ENCODE data around the gene GPR146. TPM values are rescaled to one million over a fixed set of nuclear protein-coding genes. Genes with fewer than 3 reads are reported as not detected.
"Not testable (repeated sequence)": the region's sequence is repeated elsewhere in the genome, so short reads cannot be mapped to it uniquely, and the experiment has no call there.

GPR146 gene
- total RNA-seq, 1 donor from 2014 or later: 0.79 TPM

DNA sequence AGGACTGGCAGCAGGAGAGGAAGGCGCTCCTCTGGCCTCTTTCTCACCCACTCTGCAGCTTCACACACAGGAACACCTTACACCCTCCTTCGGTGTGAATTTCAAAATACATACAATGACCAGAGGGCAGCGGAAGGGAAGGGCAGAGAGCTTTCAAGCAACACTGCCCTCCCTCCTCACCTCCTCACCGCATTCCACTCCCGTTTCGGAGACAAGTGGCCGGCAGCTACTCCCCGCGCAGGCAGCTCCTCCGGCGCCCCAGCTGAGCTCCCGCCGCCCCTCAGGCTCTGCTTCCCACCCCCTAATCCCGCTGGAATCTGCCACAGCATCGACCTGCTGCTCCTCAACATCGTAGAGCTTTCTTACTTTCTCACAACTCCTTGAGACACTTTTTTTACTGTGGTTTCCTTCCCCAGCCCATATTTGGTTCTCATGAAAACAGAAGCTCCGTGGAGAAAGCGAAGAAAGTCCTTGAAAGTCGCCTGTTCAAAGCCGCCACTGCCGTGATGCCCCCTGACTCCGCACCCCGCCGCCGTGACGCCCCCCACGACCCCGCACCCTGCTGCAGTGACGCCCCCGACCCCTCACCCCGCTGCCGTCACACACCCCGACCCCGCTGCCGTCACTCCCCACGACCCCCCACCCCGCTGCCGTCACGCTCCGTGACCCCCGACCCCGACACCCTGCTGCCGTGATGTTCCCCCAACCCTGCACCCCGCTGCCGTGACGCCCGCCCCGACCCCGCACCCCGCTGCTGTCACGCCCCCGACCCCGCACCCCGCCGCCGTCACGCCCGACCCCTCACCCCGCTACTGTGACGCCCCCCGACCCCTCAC is 29.0 kb downstream of the GPR146 start:
- peak; percentile 70 for DNase-seq (ENCODE audit: low spot score)
- Mint-ChIP-seq H3K27ac (peak overlapping the region; percentile 95), H3K9me3 (peaks cover 3% of the 10 kb centered on the region), H3K36me3 (no peaks in the 10 kb centered on the region), H3K4me3 (peak overlapping the region; percentile 55), H3K4me1 (peaks cover 28% of the 10 kb centered on the region), H3K27me3 (ENCODE audit: insufficient read depth, low read depth) (peaks cover 11% of the 10 kb centered on the region)
- peaks cover 7% of the 10 kb centered on the region for H3K4me1 ChIP-seq
- H3K36me3 ChIP-seq: no peaks in the 10 kb centered on the region
- H3K9ac ChIP-seq: no peak overlapping the region
- peak overlapping the region; percentile 6 for H3K4me2 ChIP-seq
- peaks cover 3% of the 10 kb centered on the region for H3K79me2 ChIP-seq (ENCODE audit: low read depth)
- no peak for TF ChIP-seq EZH2phosphoT487 (IDR thresholded peaks at IDR 0.05)
- no peak for TF ChIP-seq EZH2 (IDR thresholded peaks at IDR 0.05)
- H2AFZ ChIP-seq (replicated peaks): no peak overlapping the region
- peaks cover 11% of the 10 kb centered on the region for H3F3A ChIP-seq (ENCODE audit: low read depth)
- H3K27ac ChIP-seq: no peak overlapping the region
- no peaks in the 10 kb centered on the region for H3K27me3 ChIP-seq
- no peaks in the 10 kb centered on the region for H3K9me3 ChIP-seq (ENCODE audit: low read depth)
- peaks cover 6% of the 10 kb centered on the region for H4K20me1 ChIP-seq (ENCODE audit: low read depth)
- no peak overlapping the region for H3K4me3 ChIP-seq

DNA sequence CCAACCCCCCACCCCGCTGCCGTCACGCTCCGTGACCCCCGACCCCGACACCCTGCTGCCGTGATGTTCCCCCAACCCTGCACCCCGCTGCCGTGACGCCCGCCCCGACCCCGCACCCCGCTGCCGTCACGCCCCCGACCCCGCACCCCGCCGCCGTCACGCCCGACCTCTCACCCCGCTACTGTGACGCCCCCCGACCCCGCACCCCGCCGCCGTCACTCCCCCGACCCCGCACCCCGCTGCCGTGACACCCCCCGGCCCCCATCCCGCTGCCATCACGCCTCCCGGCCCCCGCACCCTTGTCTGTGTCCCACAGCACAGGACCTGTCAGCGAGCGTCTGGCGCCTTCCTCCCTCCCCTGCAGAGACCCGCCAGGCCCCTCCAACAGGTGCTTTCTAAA is 29.7 kb downstream of the GPR146 start:
- H3K4me1 Mint-ChIP-seq: peaks cover 28% of the 10 kb centered on the region
- H3K4me2 ChIP-seq; H3K4me1 ChIP-seq; H3K9ac ChIP-seq; H3K9me3 Mint-ChIP-seq; H3K27ac ChIP-seq; DNase-seq (ENCODE audit: low spot score); H3K36me3 Mint-ChIP-seq; H3K4me3 Mint-ChIP-seq; H3K27me3 ChIP-seq; H3K4me3 ChIP-seq; H2AFZ ChIP-seq (replicated peaks); H3K9me3 ChIP-seq (ENCODE audit: low read depth); H3K36me3 ChIP-seq; H3K79me2 ChIP-seq (ENCODE audit: low read depth): not testable (repeated sequence)
- H3F3A ChIP-seq (ENCODE audit: low read depth): peaks cover 11% of the 10 kb centered on the region
- peaks cover 11% of the 10 kb centered on the region for H3K27me3 Mint-ChIP-seq (ENCODE audit: insufficient read depth, low read depth)
- H3K27ac Mint-ChIP-seq: peak overlapping the region; percentile 94
- peaks cover 13% of the 10 kb centered on the region for H4K20me1 ChIP-seq (ENCODE audit: low read depth)

DNA sequence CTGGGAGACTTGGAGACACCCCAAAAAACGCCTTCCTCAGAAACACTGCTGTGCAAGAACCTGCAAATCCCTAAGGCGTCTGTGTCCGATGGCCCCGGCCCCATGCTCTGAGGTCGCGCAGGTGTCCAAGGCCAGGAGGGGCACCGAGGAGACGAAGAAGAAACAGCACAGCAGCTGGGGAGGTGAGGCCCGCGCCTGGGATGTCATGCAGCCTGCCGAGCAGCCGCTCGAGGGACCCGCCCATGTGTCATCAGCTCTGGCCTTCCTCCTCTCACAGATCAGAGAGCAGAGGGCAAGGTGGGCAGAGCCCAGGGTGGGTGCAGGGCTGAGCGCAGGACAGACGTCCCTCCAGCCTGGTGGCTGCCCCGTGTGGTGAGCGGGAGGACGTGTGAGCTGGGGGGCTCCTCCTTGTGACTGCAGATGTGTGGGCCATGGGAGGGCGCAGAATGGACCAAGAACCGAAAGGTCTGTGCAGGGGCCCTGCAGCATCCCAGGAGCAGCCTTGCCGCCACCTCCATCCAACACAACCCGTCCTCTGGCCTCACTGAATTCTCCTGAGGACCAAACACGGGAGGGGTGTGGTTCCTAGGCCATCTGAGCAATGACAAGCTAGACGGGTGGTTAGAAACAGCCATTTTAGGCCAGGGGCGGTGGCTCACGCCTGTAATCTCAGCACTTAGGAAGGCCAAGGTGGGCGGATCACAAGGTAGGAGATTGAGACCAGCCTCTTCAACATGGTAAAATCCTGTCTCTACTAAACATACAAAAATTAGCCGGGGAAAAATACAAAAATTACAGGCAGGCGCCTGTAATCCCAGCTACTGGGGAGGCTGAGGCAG is 30.5 kb downstream of the GPR146 start:
- Histone ChIP-seq H3K9me3 (ENCODE audit: low read depth) (no peaks in the 10 kb centered on the region), H4K20me1 (ENCODE audit: low read depth) (peaks cover 20% of the 10 kb centered on the region), H3K9ac (no peak overlapping the region), H3K27me3 (no peaks in the 10 kb centered on the region), H3K36me3 (no peaks in the 10 kb centered on the region), H3K27ac (no peak overlapping the region), H3K4me1 (peaks cover 7% of the 10 kb centered on the region), H2AFZ (replicated peaks) (no peak overlapping the region), H3K4me3 (no peak overlapping the region), H3F3A (ENCODE audit: low read depth) (peaks cover 11% of the 10 kb centered on the region), H3K4me2 (no peak overlapping the region), H3K79me2 (ENCODE audit: low read depth) (peaks cover 3% of the 10 kb centered on the region)
- DNase-seq (ENCODE audit: low spot score): no peak
- Mint-ChIP-seq H3K27me3 (ENCODE audit: insufficient read depth, low read depth) (peaks cover 11% of the 10 kb centered on the region), H3K4me3 (no peak overlapping the region), H3K9me3 (peaks cover 3% of the 10 kb centered on the region), H3K36me3 (no peaks in the 10 kb centered on the region), H3K4me1 (peaks cover 32% of the 10 kb centered on the region), H3K27ac (peak overlapping the region; percentile 94)
- TF ChIP-seq, protein P1, sequence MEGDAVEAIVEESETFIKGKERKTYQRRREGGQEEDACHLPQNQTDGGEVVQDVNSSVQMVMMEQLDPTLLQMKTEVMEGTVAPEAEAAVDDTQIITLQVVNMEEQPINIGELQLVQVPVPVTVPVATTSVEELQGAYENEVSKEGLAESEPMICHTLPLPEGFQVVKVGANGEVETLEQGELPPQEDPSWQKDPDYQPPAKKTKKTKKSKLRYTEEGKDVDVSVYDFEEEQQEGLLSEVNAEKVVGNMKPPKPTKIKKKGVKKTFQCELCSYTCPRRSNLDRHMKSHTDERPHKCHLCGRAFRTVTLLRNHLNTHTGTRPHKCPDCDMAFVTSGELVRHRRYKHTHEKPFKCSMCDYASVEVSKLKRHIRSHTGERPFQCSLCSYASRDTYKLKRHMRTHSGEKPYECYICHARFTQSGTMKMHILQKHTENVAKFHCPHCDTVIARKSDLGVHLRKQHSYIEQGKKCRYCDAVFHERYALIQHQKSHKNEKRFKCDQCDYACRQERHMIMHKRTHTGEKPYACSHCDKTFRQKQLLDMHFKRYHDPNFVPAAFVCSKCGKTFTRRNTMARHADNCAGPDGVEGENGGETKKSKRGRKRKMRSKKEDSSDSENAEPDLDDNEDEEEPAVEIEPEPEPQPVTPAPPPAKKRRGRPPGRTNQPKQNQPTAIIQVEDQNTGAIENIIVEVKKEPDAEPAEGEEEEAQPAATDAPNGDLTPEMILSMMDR (IDR thresholded peaks at IDR 0.05): no peak
- no peak for TF ChIP-seq EZH2phosphoT487 (IDR thresholded peaks at IDR 0.05)

DNA sequence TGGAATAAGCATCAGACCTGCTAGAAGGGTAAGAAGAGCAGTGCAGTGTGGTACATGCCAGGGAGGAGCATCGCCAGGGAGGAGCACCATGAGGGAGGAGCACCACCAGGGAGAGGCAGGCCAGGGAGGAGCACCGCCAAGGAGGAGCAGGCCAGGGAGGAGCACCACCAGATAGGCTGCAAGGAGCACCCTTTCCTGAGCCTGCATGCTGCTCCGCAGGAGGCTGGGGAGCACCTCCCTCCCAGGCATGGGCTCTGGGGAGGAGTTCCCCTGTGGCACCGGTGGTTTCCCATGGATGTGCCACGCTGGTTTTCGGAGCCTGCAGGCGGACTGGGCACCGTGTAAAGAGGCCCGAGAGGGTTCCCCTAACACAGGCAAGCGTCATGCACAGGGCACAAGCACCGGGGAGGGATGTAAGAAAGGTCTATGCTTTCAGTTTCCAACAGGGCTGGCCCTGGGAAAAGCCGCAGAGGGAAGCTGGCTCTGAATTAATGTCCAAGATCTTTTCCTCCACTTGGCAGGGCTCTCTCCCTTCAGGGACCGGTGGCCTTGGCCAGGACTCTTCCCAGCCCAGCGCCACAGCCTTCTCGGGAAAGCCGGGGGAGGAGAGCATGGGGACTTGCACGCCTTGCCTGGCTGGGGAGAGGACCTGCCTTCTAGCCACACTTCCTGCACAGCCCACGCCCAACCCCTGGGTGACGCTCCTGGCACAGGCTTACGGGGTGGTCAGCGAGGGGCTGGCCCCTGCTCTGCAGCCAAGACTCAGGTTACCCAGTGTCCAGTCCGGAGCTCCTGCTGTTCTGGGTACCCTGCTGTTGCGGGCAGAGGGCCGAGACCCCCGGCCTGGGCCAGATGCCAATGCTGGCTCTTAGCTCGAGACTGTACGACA is 32.1 kb downstream of the GPR146 start:
- Histone ChIP-seq H3K4me3 (no peak overlapping the region), H3K4me1 (peaks cover 7% of the 10 kb centered on the region), H3K36me3 (no peaks in the 10 kb centered on the region), H3K27me3 (no peaks in the 10 kb centered on the region), H3F3A (ENCODE audit: low read depth) (no peaks in the 10 kb centered on the region), H3K79me2 (ENCODE audit: low read depth) (no peaks in the 10 kb centered on the region), H2AFZ (replicated peaks) (no peak overlapping the region), H3K9ac (no peak overlapping the region), H4K20me1 (ENCODE audit: low read depth) (peaks cover 26% of the 10 kb centered on the region), H3K9me3 (ENCODE audit: low read depth) (no peaks in the 10 kb centered on the region), H3K27ac (no peak overlapping the region), H3K4me2 (no peak overlapping the region)
- TF ChIP-seq EZH2 (IDR thresholded peaks at IDR 0.05): no peak
- TF ChIP-seq, protein P1 (IDR thresholded peaks at IDR 0.05): no peak
- TF ChIP-seq EZH2phosphoT487 (IDR thresholded peaks at IDR 0.05): no peak
- no peaks in the 10 kb centered on the region for H3K36me3 Mint-ChIP-seq
- no peaks in the 10 kb centered on the region for H3K9me3 Mint-ChIP-seq
- peaks cover 9% of the 10 kb centered on the region for H3K27me3 Mint-ChIP-seq (ENCODE audit: insufficient read depth, low read depth)
- peaks cover 34% of the 10 kb centered on the region for H3K4me1 Mint-ChIP-seq
- no peak overlapping the region for H3K27ac Mint-ChIP-seq
- no peak overlapping the region for H3K4me3 Mint-ChIP-seq
- DNase-seq (ENCODE audit: low spot score): no peak

Measured in neural progenitor cell (in vitro differentiated cells).